ENCODE data around the gene LDHA. TPM values are rescaled to one million over a fixed set of nuclear protein-coding genes. Genes with fewer than 3 reads are reported as not detected.

The LDHA gene
- total and polyA plus RNA-seq, 2 of the 13 experiments (the other 11 are each of a cell fraction or from before 2014, with no cell fraction given): 805 to 1,547 TPM

GRCh38 chr11:18394275-18394927 lies at the start of gene LDHA (continued):
- TF ChIP-seq TBX3 (IDR thresholded peaks at IDR 0.05; ENCODE audit: borderline replicate concordance) (no peak), NKX3-1 (CRISPR knock-in tag; IDR thresholded peaks at IDR 0.05) (no peak; the same call in 1 of the 2 replicates), AKAP8 (CRISPR knock-in tag; IDR thresholded peaks at IDR 0.05) (peak; percentile 79; the same call in 1 of the 2 replicates), SMARCE1 (IDR thresholded peaks at IDR 0.05; ENCODE audit: borderline replicate concordance) (no peak), ZSCAN29 (CRISPR knock-in tag; conservative IDR thresholded peaks at IDR 0.05) (0 out of 2 replicates have a peak, but pooled peaks have one; percentile 74), CHD4 (IDR thresholded peaks at IDR 0.05; ENCODE audit: borderline replicate concordance, low read length) (no peak), MLX (CRISPR knock-in tag; IDR thresholded peaks at IDR 0.05) (no peak; the same call in 1 of the 2 replicates), SETDB1 (CRISPR knock-in tag; IDR thresholded peaks at IDR 0.05; ENCODE audit: borderline replicate concordance) (no peak), NR0B2 (CRISPR knock-in tag; IDR thresholded peaks at IDR 0.05) (peak; percentile 99), ZNF407 (CRISPR knock-in tag; IDR thresholded peaks at IDR 0.05; ENCODE audit: not compliant biosample characterization) (peak; percentile 92), ZFAT (CRISPR knock-in tag; conservative IDR thresholded peaks at IDR 0.05) (peak; percentile 59; the same call in 1 of the 2 replicates), ZNF512B (CRISPR knock-in tag; IDR thresholded peaks at IDR 0.05; ENCODE audit: borderline replicate concordance) (peak; percentile 49), U2AF1 (optimal IDR thresholded peaks at IDR 0.05; ENCODE audit: low read depth, low read length) (peak; percentile 80)
